HL-60 (cell line): ENCODE data around the gene PTGDS.

Experiments
- CTCF ChIP-seq: IDR thresholded peaks from one replicate; pipeline ENCODE4 v1.5.1; 2011; ENCODE audit warnings: low read length, control low read depth, inconsistent platforms; ENCODE audit not compliant: insufficient read depth
- GABPA ChIP-seq: IDR thresholded peaks from 2 replicates; pipeline ENCODE4 v1.6.1; 2012; ENCODE audit warnings: low read depth
- POLR2AphosphoS5 ChIP-seq: IDR thresholded peaks from 2 replicates; pipeline ENCODE4 v1.6.1; 2012; ENCODE audit warnings: low read depth
- REST ChIP-seq: IDR thresholded peaks from 2 replicates; pipeline ENCODE4 v1.6.1; 2012; ENCODE audit warnings: low read depth; ENCODE audit not compliant: insufficient replicate concordance
- SPI1 ChIP-seq: IDR thresholded peaks from 2 replicates; pipeline ENCODE4 v1.6.1; 2012; ENCODE audit warnings: low read depth, mild to moderate bottlenecking, borderline replicate concordance

- TF ChIP-seq CTCF (no peak), REST (no peak), POLR2AphosphoS5 (no peak), GABPA (no peak), SPI1 (no peak)
These were observed 6.9 kb upstream of the PTGDS start for GRCh38 chr9:136970361-136970760.
